GM19193 (cell line): ENCODE data around the gene UMODL1.

Source experiments
- POLR2A ChIP-seq: IDR thresholded peaks from 4 replicates; pipeline ENCODE4 v1.6.1; 2011; ENCODE audit not compliant: insufficient read depth, insufficient read length; ENCODE audit errors: extremely low read depth

Gene UMODL1

GRCh38 chr21:42079939-42080787, 9.0 kb downstream of the UMODL1 start:
- TF ChIP-seq POLR2A: no peak

- TF ChIP-seq POLR2A: no peak
Measured at GRCh38 chr21:42080788-42081083, 9.6 kb downstream of the UMODL1 start.

GRCh38 chr21:42081138-42081537, 10.0 kb downstream of the UMODL1 start:
- TF ChIP-seq POLR2A: no peak

GRCh38 chr21:42081931-42082381, 10.8 kb downstream of the UMODL1 start:
- no peak for TF ChIP-seq POLR2A

GRCh38 chr21:42082501-42083360, 11.6 kb downstream of the UMODL1 start:
- TF ChIP-seq POLR2A: no peak

GRCh38 chr21:42083361-42083690, 12.2 kb downstream of the UMODL1 start:
- TF ChIP-seq POLR2A: no peak

- TF ChIP-seq POLR2A: no peak
Measured at GRCh38 chr21:42084079-42084478, 13.0 kb downstream of the UMODL1 start.

GRCh38 chr21:42085246-42086077, 14.3 kb downstream of the UMODL1 start:
- TF ChIP-seq POLR2A: no peak

GRCh38 chr21:42086969-42087368, 15.9 kb downstream of the UMODL1 start:
- TF ChIP-seq POLR2A: no peak

GRCh38 chr21:42088148-42088547, 17.0 kb downstream of the UMODL1 start:
- TF ChIP-seq POLR2A: no peak

- TF ChIP-seq POLR2A: no peak
Measured at GRCh38 chr21:42088658-42089057, 17.5 kb downstream of the UMODL1 start.

- TF ChIP-seq POLR2A: no peak
Measured at GRCh38 chr21:42089093-42089631, 18.0 kb downstream of the UMODL1 start.

GRCh38 chr21:42089665-42090310, 18.7 kb downstream of the UMODL1 start:
- no peak for TF ChIP-seq POLR2A

- TF ChIP-seq POLR2A: no peak
Measured at GRCh38 chr21:42091899-42092508, 20.9 kb downstream of the UMODL1 start.
